OCI-LY1 (cell line): Measurements from ENCODE around the gene RERE.

Experiments used
- CTCF ChIP-seq: fragments of 200-600 bp; sonication (generic), shearing (Covaris generic); IDR thresholded peaks from 2 replicates; pipeline ENCODE4 v1.5.1; 2017; ENCODE audit warnings: mild to moderate bottlenecking, antibody characterized with exemption, low read length, moderate library complexity, mixed read lengths
- EZH2 ChIP-seq: fragments of 200-600 bp; sonication (generic), shearing (Covaris generic); IDR thresholded peaks from 2 replicates; pipeline ENCODE4 v1.8.0; 2017; ENCODE audit warnings: borderline replicate concordance, mixed run types, mild to moderate bottlenecking, antibody characterized with exemption, low read length, moderate library complexity, mixed read lengths

- TF ChIP-seq CTCF (no peak), EZH2 (no peak)
Measured at GRCh38 chr1:8845104-8846097, 28.0 kb upstream of the RERE start.
